Medulla oblongata (tissue), 1 donor: ENCODE data around the gene ZBTB1.
"Not testable (repeated sequence)": the region's sequence is repeated elsewhere in the genome, so short reads cannot be mapped to it uniquely, and the experiment has no call there.

Experiments
- DNase-seq: peaks from one replicate; pipeline ENCODE4 v3.0.0-alpha.2; 2015; ENCODE audit errors: extremely low spot score

The ZBTB1 gene

GRCh38 chr14:64496764-64497163, 7.8 kb upstream of the ZBTB1 start:
- DNase-seq = no peak

- DNase-seq = no peak
Observed at GRCh38 chr14:64500088-64500487, 4.5 kb upstream of the ZBTB1 start.

- DNase-seq = no peak
Observed at GRCh38 chr14:64501411-64502171, 3.0 kb upstream of the ZBTB1 start.

DNA sequence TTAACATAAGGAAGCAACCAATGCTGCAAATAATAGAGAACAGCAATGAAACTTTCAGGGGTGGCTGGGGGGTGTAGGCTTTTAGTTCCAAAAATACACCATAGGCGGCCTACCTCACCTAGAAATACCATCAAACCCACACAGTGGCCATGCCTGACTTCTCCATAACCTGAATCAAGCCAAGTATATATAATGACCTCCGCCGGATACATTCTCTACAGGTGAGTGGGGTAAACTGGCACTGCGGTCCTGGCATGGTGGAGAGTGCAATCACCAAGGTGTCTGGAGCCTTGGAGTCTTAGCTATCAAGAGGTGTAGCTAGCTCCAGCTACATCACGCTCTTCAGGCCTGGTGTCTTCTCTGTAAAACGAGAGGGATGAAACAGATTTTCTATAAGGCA, 2.1 kb upstream of the ZBTB1 start:
- DNase-seq = no peak

DNA sequence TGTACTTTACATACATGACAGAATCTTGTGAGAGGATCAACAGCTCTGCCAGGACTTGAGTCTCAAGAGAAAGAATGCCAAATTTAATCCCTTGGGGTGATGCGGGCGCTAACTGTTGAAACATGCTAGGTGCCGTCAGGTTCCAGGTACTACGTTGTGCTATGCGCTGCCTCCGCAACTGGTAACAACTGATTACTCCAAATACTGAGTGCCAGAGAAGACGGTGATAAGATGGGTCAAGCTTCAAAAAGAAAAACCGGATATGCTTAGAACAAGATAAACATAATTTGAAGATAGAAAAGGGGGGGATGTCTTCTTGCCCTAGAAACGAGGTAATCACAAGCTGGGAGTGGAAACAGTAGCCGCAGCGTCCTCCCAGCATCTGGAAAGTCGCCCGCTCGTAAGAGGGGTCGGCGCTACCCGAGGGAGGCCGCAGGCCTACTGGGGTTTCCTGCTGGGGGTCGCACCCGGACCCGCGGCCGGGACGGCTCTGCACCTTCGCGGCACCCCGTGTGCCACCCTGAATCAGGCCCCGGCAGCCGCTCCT, 1.6 kb upstream of the ZBTB1 start:
- no peak for DNase-seq

GRCh38 chr14:64503434-64504309, 898 bp upstream of the ZBTB1 start, which contains the start of gene ZBTB25:
Gene ZBTB25, minus strand, starts transcription at chr14:64503838. Its CDS starts 13,305 bp downstream, at chr14:64490533.
- DNase-seq = peak; percentile 93

- peak; percentile 95 for DNase-seq
Observed at GRCh38 chr14:64504897-64505794, 576 bp downstream of the ZBTB1 start.

DNA sequence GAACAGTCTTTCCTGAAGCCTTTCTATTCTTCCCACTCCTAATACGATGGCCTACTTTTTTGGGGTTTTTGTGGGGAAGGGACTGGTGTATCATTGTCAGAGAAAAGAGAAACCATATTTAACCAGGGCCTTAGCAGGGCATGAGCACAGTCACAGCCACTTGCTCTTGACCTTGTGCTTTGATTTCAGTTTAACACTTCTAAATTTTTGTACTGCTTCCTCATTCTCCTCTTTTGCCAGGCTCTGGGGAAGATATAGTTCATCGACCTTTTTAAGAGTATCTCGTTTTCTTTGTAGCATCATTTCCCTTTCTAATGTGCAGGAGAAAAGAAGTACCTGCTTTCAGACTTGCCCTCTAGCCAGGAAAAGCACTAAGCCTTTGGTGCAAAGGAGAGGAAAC, 2.2 kb downstream of the ZBTB1 start:
- DNase-seq = no peak

- no peak for DNase-seq
Observed at GRCh38 chr14:64507376-64508156, 3.0 kb downstream of the ZBTB1 start.

GRCh38 chr14:64508215-64508776, 3.7 kb downstream of the ZBTB1 start:
- DNase-seq = peak; percentile 41

DNA sequence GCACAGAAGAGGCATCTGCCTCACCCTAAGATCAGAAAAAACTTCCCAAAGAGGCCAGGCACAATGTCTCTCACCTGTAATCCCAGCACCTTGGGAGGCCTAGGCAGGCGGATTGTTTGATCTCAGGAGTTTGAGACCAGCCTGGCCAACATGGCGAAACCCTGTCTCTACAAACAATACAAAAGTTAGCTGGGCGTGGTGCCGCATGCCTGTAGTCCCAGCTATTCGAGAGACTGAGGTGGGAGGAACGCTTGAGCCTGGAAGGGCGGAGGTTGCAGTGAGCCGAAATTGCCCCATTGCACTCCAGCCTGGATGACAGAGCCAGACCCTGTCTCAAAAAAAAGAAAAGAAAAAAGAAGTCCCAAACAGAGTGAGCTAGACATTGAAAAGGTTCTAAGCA, 4.5 kb downstream of the ZBTB1 start:
- no peak for DNase-seq

GRCh38 chr14:64510825-64511671, 6.5 kb downstream of the ZBTB1 start:
- DNase-seq = peak; percentile 94

DNA sequence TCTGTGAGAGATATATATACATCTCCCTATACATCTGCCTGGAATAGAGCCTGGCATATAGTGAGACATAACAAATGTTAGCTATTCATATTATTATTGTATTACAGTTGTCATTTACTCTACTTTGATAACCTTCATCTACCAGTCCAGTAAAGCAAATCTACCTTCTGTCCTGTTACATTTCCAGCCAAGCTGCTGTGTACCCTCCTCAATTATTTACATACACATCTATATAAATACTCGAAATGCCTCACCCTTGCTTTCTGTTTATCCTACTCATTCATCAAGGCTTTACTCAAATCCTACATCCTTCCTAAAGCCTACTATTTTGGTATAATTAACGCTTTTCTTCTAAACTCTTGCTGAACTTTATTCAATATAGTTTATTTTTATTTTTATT, 8.7 kb downstream of the ZBTB1 start:
- DNase-seq = no peak

GRCh38 chr14:64515053-64515452, 10.5 kb downstream of the ZBTB1 start:
- DNase-seq = no peak

- DNase-seq = no peak
Observed at GRCh38 chr14:64516969-64517368, 12.4 kb downstream of the ZBTB1 start.

DNA sequence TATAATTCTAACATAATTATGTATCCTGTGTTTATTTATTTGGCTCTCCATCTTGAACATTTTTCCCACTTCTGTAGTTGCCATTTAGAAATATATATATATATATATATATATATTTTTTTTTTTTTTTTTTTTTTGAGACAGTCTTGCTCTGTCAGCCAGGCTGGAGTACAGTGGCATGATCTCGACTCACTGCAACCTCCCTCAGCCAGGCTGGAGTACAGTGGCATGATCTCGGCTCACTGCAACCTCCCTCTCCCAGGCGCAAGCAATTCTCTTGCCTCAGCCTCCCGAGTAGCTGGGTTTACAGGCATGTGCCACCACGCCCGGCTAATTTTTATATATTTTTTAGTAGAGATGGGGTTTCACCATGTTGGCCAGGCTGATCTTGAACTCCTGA, 13.1 kb downstream of the ZBTB1 start:
- DNase-seq = not testable (repeated sequence)

DNA sequence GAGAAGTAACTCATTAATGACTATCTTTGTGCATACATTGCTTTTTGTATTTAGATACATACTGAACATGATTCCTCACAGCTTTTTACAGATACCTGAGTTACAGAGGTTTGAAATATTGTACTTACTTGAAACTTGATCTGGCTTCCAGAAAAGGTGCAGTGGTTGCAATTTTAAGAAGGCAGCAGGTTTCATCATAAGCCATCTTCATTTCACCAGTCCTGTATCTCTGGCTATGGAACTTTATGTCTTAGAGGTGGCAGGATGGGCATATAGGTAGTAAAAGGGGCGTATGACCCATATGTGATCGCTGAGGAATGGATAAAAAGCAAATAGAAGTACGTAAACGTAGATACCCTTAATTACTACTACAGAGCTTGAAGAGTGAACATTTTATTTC, 13.7 kb downstream of the ZBTB1 start:
- DNase-seq = no peak

DNA sequence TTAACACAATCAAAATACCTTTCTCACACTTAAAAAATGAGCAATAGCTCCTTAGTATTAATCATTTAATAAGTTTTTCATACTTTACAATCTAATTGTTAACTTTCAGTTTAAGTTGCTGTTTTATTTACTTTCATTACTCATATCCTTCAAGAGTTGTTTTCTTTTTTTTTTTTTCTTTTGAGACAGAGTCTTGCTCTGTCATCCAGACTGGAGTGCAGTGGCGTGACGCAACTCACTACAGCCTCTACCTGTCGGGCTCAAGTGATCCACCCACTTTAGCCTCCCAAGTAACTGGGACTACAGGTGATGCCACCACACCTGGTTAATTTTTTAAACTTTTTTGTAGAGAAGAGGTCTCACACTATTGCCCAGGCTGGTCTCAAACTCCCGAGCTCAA, 16.1 kb downstream of the ZBTB1 start:
- DNase-seq = no peak

GRCh38 chr14:64522591-64523355, 18.2 kb downstream of the ZBTB1 start:
- no peak for DNase-seq
